ENCODE measurements around the gene FAM20A.

Gene FAM20A

DNA sequence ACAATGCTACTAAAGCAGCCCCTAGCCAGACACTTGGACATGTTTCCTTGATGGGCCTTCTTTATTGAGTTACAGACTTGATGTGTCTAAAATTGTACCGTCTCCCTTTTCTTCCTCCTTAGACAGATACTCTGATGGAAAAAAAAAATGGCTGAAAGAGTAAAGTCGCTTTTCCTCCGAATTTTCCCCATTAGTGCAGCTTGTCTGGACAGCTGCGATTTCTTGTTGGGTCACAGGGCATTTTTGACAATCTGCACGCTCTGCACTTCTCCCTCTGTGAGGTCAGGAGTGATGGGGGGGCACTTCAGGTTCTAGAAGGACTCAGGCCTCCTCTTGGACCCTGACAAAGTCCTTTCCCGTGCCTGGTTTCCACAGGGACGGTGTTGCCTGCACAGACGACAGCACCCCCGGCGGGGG is 89.9 kb downstream of the FAM20A start:
- no peaks in the 10 kb centered on the region for H3K9me2 ChIP-seq (replicated peaks; ENCODE audit: low read depth, low read length)
- peaks cover 52% of the 10 kb centered on the region for H3K4me1 ChIP-seq (ENCODE audit: insufficient read depth, low read length, poor library complexity, severe bottlenecking)
- H3K27me3 ChIP-seq (ENCODE audit: insufficient read depth, low read length, poor library complexity, severe bottlenecking), result no peaks in the 10 kb centered on the region
- peak overlapping the region; percentile 100 for H2AFZ ChIP-seq (ENCODE audit: low read length)
- peak overlapping the region; percentile 85 for H3K4me2 ChIP-seq (ENCODE audit: low read depth, low read length, poor library complexity, severe bottlenecking)
- peaks cover 12% of the 10 kb centered on the region for H3K36me3 ChIP-seq (ENCODE audit: insufficient read depth, low read length)
- peaks cover 41% of the 10 kb centered on the region for H3K79me2 ChIP-seq (ENCODE audit: insufficient read depth, low read length)
- H4K20me1 ChIP-seq (ENCODE audit: insufficient read depth, low read length, poor library complexity, severe bottlenecking), result peaks cover 36% of the 10 kb centered on the region
- no peaks in the 10 kb centered on the region for H3F3A ChIP-seq (ENCODE audit: low read depth)
- no peak for TF ChIP-seq CTCF (conservative IDR thresholded peaks at IDR 0.05; ENCODE audit: low read length)
- no peak for TF ChIP-seq EZH2phosphoT487 (IDR thresholded peaks at IDR 0.05; ENCODE audit: borderline replicate concordance)
- H3K9ac ChIP-seq (ENCODE audit: low read depth, low read length, poor library complexity, severe bottlenecking), result peak overlapping the region; percentile 89
- H3K4me3 ChIP-seq (ENCODE audit: low read length, poor library complexity, severe bottlenecking), result peak overlapping the region; percentile 90
- no peaks in the 10 kb centered on the region for H3K9me3 ChIP-seq (ENCODE audit: insufficient read depth, low read depth, low read length)

DNA sequence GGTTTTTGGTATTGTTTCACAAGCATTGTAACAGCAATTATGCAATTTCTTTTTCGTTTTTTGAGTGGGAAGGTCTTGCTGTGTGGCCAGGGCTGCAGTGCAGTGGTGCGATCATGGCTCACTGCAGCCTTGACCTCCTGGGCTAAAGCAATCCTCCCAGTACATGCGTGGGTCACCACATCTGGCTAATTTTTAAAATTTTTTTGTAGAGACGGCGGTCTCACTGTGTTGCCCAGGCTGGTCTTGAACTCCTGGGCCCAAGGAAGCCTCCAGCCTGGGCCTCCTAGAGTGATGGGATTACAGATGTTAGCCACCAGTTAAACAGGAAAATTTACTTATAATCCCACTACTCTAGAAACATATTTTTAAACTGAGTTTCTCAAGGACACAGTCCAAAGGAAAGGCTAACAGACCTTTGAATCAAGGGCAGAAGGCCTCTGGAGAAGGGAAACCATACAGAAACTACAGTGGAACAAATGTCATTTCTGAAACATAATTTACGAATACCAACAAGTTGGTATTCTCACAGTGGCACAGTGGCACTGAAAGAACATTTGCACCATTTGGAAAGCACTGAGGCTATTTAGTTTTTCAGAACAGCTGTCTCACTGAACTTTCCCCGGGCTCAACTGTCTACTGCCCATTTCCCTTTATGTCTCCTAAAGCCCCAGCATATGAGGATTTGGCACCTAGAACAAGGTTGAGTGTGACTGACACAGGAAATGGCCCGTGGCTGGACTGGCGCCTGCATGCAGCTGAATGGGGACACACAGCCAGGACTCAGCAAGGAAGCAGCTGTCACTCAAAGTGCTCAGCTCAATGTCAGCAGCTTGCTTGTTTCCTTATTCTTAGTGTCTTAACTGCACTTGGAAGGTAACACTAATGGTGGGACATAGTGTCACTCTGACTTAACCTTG is 91.8 kb downstream of the FAM20A start:
- H3K79me2 ChIP-seq (ENCODE audit: insufficient read depth, low read length), result peaks cover 22% of the 10 kb centered on the region
- no peak overlapping the region for H3K9ac ChIP-seq (ENCODE audit: low read depth, low read length, poor library complexity, severe bottlenecking)
- H3F3A ChIP-seq (ENCODE audit: low read depth), result no peaks in the 10 kb centered on the region
- TF ChIP-seq EZH2phosphoT487 (IDR thresholded peaks at IDR 0.05; ENCODE audit: borderline replicate concordance) (no peak), CTCF (conservative IDR thresholded peaks at IDR 0.05; ENCODE audit: low read length) (no peak)
- no peaks in the 10 kb centered on the region for H3K9me3 ChIP-seq (ENCODE audit: insufficient read depth, low read depth, low read length)
- H3K4me2 ChIP-seq (ENCODE audit: low read depth, low read length, poor library complexity, severe bottlenecking), result peak overlapping the region; percentile 41
- H3K9me2 ChIP-seq (replicated peaks; ENCODE audit: low read depth, low read length), result no peaks in the 10 kb centered on the region
- no peaks in the 10 kb centered on the region for H3K36me3 ChIP-seq (ENCODE audit: insufficient read depth, low read length)
- H3K27me3 ChIP-seq (ENCODE audit: insufficient read depth, low read length, poor library complexity, severe bottlenecking), result no peaks in the 10 kb centered on the region
- H3K4me3 ChIP-seq (ENCODE audit: low read length, poor library complexity, severe bottlenecking), result no peak overlapping the region
- H4K20me1 ChIP-seq (ENCODE audit: insufficient read depth, low read length, poor library complexity, severe bottlenecking), result peaks cover 18% of the 10 kb centered on the region
- no peak overlapping the region for H2AFZ ChIP-seq (ENCODE audit: low read length)
- peaks cover 34% of the 10 kb centered on the region for H3K4me1 ChIP-seq (ENCODE audit: insufficient read depth, low read length, poor library complexity, severe bottlenecking)

DNA sequence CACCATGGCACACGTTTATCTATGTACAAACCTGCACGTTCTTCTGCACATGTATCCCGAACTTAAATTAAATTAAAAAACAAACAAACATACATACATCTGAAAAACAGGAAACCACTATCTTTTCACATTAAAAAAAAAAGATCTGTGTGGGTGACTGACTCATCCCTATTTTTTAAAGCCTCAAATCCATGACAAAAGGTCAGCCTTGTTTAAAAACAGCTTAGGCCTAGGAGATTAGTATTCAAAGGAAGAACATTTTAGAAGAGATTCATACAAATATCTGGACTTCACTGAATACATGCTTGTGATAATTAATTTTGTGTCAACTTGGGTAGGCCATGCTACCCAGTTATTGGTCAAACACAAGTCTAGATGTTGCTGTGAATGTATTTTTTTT is 93.6 kb downstream of the FAM20A start:
- no peaks in the 10 kb centered on the region for H3K9me2 ChIP-seq (replicated peaks; ENCODE audit: low read depth, low read length)
- no peak overlapping the region for H3K4me2 ChIP-seq (ENCODE audit: low read depth, low read length, poor library complexity, severe bottlenecking)
- H3K4me3 ChIP-seq (ENCODE audit: low read length, poor library complexity, severe bottlenecking), result no peak overlapping the region
- H3F3A ChIP-seq (ENCODE audit: low read depth), result no peaks in the 10 kb centered on the region
- no peaks in the 10 kb centered on the region for H3K27me3 ChIP-seq (ENCODE audit: insufficient read depth, low read length, poor library complexity, severe bottlenecking)
- no peaks in the 10 kb centered on the region for H4K20me1 ChIP-seq (ENCODE audit: insufficient read depth, low read length, poor library complexity, severe bottlenecking)
- no peak overlapping the region for H2AFZ ChIP-seq (ENCODE audit: low read length)
- H3K9ac ChIP-seq (ENCODE audit: low read depth, low read length, poor library complexity, severe bottlenecking), result no peak overlapping the region
- H3K79me2 ChIP-seq (ENCODE audit: insufficient read depth, low read length), result peaks cover 4% of the 10 kb centered on the region
- no peaks in the 10 kb centered on the region for H3K9me3 ChIP-seq (ENCODE audit: insufficient read depth, low read depth, low read length)
- H3K4me1 ChIP-seq (ENCODE audit: insufficient read depth, low read length, poor library complexity, severe bottlenecking), result peaks cover 20% of the 10 kb centered on the region
- no peak for TF ChIP-seq EZH2phosphoT487 (IDR thresholded peaks at IDR 0.05; ENCODE audit: borderline replicate concordance)
- no peak for TF ChIP-seq CTCF (conservative IDR thresholded peaks at IDR 0.05; ENCODE audit: low read length)
- no peaks in the 10 kb centered on the region for H3K36me3 ChIP-seq (ENCODE audit: insufficient read depth, low read length)
